ENCODE results near the gene RBM33. TPM values are rescaled to one million over a fixed set of nuclear protein-coding genes. Genes with fewer than 3 reads are reported as not detected.
A peak's percentile ranks its signal among the peaks of the same experiment; 100 is the strongest.

Gene RBM33
- total RNA-seq, 2 donors from 2014 or later: 86.8 to 87.1 TPM

- peaks cover 81% of the 10 kb centered on the region for H3K9me3 ChIP-seq (ENCODE audit: control insufficient read depth, low read length)
- no peak overlapping the region for H3K27ac Mint-ChIP-seq
- H3K27me3 Mint-ChIP-seq (ENCODE audit: insufficient read depth): peaks cover 32% of the 10 kb centered on the region
- no peaks in the 10 kb centered on the region for H3K27me3 ChIP-seq (ENCODE audit: control insufficient read depth, insufficient read depth, low read length, poor library complexity, severe bottlenecking)
- no peak overlapping the region for H3K27ac ChIP-seq (ENCODE audit: low read depth, low read length)
- no peak overlapping the region for H3K4me3 ChIP-seq (ENCODE audit: low read length)
- no peaks in the 10 kb centered on the region for H3K4me1 Mint-ChIP-seq
- peaks cover 23% of the 10 kb centered on the region for H3K36me3 ChIP-seq (ENCODE audit: control insufficient read depth, insufficient read depth, low read length)
- DNase-seq: no peak
- TF ChIP-seq CTCF (conservative IDR thresholded peaks at IDR 0.05): no peak
- H3K4me3 Mint-ChIP-seq: no peak overlapping the region
- H3K9me3 Mint-ChIP-seq: peaks cover 83% of the 10 kb centered on the region
- H3K4me1 ChIP-seq (ENCODE audit: control insufficient read depth, insufficient read depth, low read length): no peaks in the 10 kb centered on the region
- H3K36me3 Mint-ChIP-seq (ENCODE audit: low read depth): peaks cover 33% of the 10 kb centered on the region
- WGBS, 2 experiments (ENCODE audit: insufficient coverage in 1 of 2, insufficient read length in 1 of 2): 74 to 89% methylated on average over 3 to 4 of the region's 4 CpGs
- no peak overlapping the region for H3K9ac ChIP-seq (ENCODE audit: extremely low read depth, low read length, poor library complexity, severe bottlenecking)
These were observed 7.3 kb upstream of the RBM33 start for GRCh38 chr7:155637155-155637554.

GRCh38 chr7:155638366-155638765 is 6.1 kb upstream of the RBM33 start:
- Mint-ChIP-seq H3K4me3 (no peak overlapping the region), H3K27ac (no peak overlapping the region), H3K36me3 (ENCODE audit: low read depth) (peaks cover 45% of the 10 kb centered on the region), H3K27me3 (ENCODE audit: insufficient read depth) (peaks cover 32% of the 10 kb centered on the region), H3K4me1 (peaks cover 1% of the 10 kb centered on the region), H3K9me3 (peaks cover 87% of the 10 kb centered on the region)
- H3K9ac ChIP-seq (ENCODE audit: extremely low read depth, low read length, poor library complexity, severe bottlenecking): no peak overlapping the region
- peak overlapping the region; percentile 23 for H3K4me3 ChIP-seq (ENCODE audit: low read length)
- no peak overlapping the region for H3K27ac ChIP-seq (ENCODE audit: low read depth, low read length)
- no peaks in the 10 kb centered on the region for H3K27me3 ChIP-seq (ENCODE audit: control insufficient read depth, insufficient read depth, low read length, poor library complexity, severe bottlenecking)
- peaks cover 79% of the 10 kb centered on the region for H3K9me3 ChIP-seq (ENCODE audit: control insufficient read depth, low read length)
- H3K36me3 ChIP-seq (ENCODE audit: control insufficient read depth, insufficient read depth, low read length): peaks cover 32% of the 10 kb centered on the region
- no peak for DNase-seq
- no peaks in the 10 kb centered on the region for H3K4me1 ChIP-seq (ENCODE audit: control insufficient read depth, insufficient read depth, low read length)
- no peak for TF ChIP-seq CTCF (conservative IDR thresholded peaks at IDR 0.05)
- WGBS, 2 experiments (ENCODE audit: insufficient coverage in 1 of 2, insufficient read length in 1 of 2): 86 to 97% methylated on average over 6 of the region's 6 CpGs

GRCh38 chr7:155639958-155640520 is 4.4 kb upstream of the RBM33 start:
- H3K9me3 ChIP-seq (ENCODE audit: control insufficient read depth, low read length): peaks cover 74% of the 10 kb centered on the region
- H3K27ac ChIP-seq (ENCODE audit: low read depth, low read length): no peak overlapping the region
- Mint-ChIP-seq H3K36me3 (ENCODE audit: low read depth) (peaks cover 48% of the 10 kb centered on the region), H3K27ac (no peak overlapping the region), H3K4me1 (peaks cover 5% of the 10 kb centered on the region), H3K9me3 (peaks cover 78% of the 10 kb centered on the region), H3K27me3 (ENCODE audit: insufficient read depth) (peaks cover 32% of the 10 kb centered on the region), H3K4me3 (no peak overlapping the region)
- H3K4me3 ChIP-seq (ENCODE audit: low read length): peak overlapping the region; percentile 32
- DNase-seq: no peak
- H3K4me1 ChIP-seq (ENCODE audit: control insufficient read depth, insufficient read depth, low read length): no peaks in the 10 kb centered on the region
- H3K36me3 ChIP-seq (ENCODE audit: control insufficient read depth, insufficient read depth, low read length): peaks cover 32% of the 10 kb centered on the region
- H3K9ac ChIP-seq (ENCODE audit: extremely low read depth, low read length, poor library complexity, severe bottlenecking): no peak overlapping the region
- H3K27me3 ChIP-seq (ENCODE audit: control insufficient read depth, insufficient read depth, low read length, poor library complexity, severe bottlenecking): no peaks in the 10 kb centered on the region
- WGBS, 2 experiments (ENCODE audit: insufficient coverage in 1 of 2, insufficient read length in 1 of 2): 97% methylated on average over 1 of the region's 1 CpG; no CpG with 5 or more reads in 1 of the 2 experiments
- TF ChIP-seq CTCF (conservative IDR thresholded peaks at IDR 0.05): no peak
